ENCODE measurements around the gene MANEA.

Gene MANEA

GRCh38 chr6:95636552-95637431 lies 59.5 kb downstream of the MANEA start:
- no peak overlapping the region for H3K27ac Mint-ChIP-seq
- H3K4me3 Mint-ChIP-seq = no peak overlapping the region
- H3K4me1 Mint-ChIP-seq (ENCODE audit: low read depth) = no peaks in the 10 kb centered on the region
- H3K36me3 Mint-ChIP-seq (ENCODE audit: low read depth) = no peaks in the 10 kb centered on the region
- peaks cover 13% of the 10 kb centered on the region for H3K27me3 Mint-ChIP-seq
- H3K9me3 Mint-ChIP-seq = peaks cover 10% of the 10 kb centered on the region

- no peaks in the 10 kb centered on the region for H3K36me3 Mint-ChIP-seq (ENCODE audit: low read depth)
- H3K27me3 Mint-ChIP-seq = peaks cover 4% of the 10 kb centered on the region
- no peaks in the 10 kb centered on the region for H3K4me1 Mint-ChIP-seq (ENCODE audit: low read depth)
- H3K4me3 Mint-ChIP-seq = no peak overlapping the region
- peaks cover 8% of the 10 kb centered on the region for H3K9me3 Mint-ChIP-seq
- H3K27ac Mint-ChIP-seq = no peak overlapping the region
These were observed 71.3 kb downstream of the MANEA start for GRCh38 chr6:95648636-95649035.

GRCh38 chr6:95649451-95649850 lies 72.1 kb downstream of the MANEA start:
- Mint-ChIP-seq H3K4me1 (ENCODE audit: low read depth) (no peaks in the 10 kb centered on the region), H3K4me3 (no peak overlapping the region), H3K27me3 (peaks cover 4% of the 10 kb centered on the region), H3K9me3 (peaks cover 8% of the 10 kb centered on the region), H3K27ac (no peak overlapping the region), H3K36me3 (ENCODE audit: low read depth) (no peaks in the 10 kb centered on the region)

GRCh38 chr6:95654176-95654575 lies 76.8 kb downstream of the MANEA start:
- peaks cover 8% of the 10 kb centered on the region for H3K9me3 Mint-ChIP-seq
- H3K27me3 Mint-ChIP-seq = no peaks in the 10 kb centered on the region

GRCh38 chr6:95658886-95659285 lies 81.6 kb downstream of the MANEA start:
- H3K4me3 Mint-ChIP-seq = no peak overlapping the region
- H3K4me1 Mint-ChIP-seq (ENCODE audit: low read depth) = no peaks in the 10 kb centered on the region
- no peaks in the 10 kb centered on the region for H3K9me3 Mint-ChIP-seq
- H3K27me3 Mint-ChIP-seq = no peaks in the 10 kb centered on the region
- no peaks in the 10 kb centered on the region for H3K36me3 Mint-ChIP-seq (ENCODE audit: low read depth)
- H3K27ac Mint-ChIP-seq = no peak overlapping the region

More at GRCh38 chr6:95654176-95654575, 76.8 kb downstream of the MANEA start:
- Mint-ChIP-seq H3K27ac (no peak overlapping the region), H3K36me3 (ENCODE audit: low read depth) (no peaks in the 10 kb centered on the region), H3K4me3 (no peak overlapping the region), H3K4me1 (ENCODE audit: low read depth) (no peaks in the 10 kb centered on the region)
